ENCODE data around the gene GNA12. TPM values are rescaled to one million over a fixed set of nuclear protein-coding genes. Genes with fewer than 3 reads are reported as not detected.
"Not testable (repeated sequence)": the region's sequence is repeated elsewhere in the genome, so short reads cannot be mapped to it uniquely, and the experiment has no call there.

GNA12 gene
- total and polyA plus RNA-seq, 10 of the 15 experiments (the other 5 are each of a cell fraction or from before 2014, with no cell fraction given): 1.9 to 51.8 (median 12.6) TPM

DNA sequence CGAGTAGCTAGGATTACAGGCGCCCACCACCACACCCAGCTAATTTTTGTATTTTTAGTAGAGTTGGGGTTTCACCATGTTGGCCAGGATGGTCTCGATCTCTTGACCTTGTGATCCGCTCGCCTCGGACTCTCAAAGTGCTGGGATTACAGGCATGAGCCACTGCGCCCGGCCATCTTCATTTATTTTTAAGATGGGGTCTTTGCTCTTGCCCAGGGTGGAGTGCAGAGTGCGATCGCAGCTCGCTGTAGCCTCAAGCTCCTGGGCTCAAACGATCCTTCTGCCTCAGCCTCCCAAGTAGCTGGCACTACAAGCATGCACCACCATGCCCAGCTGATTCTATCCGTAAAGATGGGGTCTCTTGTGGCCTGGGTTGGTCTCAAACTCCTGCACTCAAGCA lies 116.9 kb downstream of the GNA12 start:
- H3K27me3 ChIP-seq (replicated peaks in 1 of 2; ENCODE audit: control insufficient read depth in 2 of 2, insufficient read depth in 2 of 2, low read length in 1 of 2); H3K4me2 ChIP-seq (ENCODE audit: control insufficient read depth, insufficient read depth); FAIRE-seq; SMC1A ChIA-PET (ENCODE audit: uncharacterized antibody, unreplicated experiment); POLR2A ChIA-PET; H3K9ac ChIP-seq (ENCODE audit: control insufficient read depth, insufficient read depth, low read length); H3K4me3 ChIP-seq; H3K79me2 ChIP-seq (ENCODE audit: control insufficient read depth, insufficient read depth, low read length); in situ Hi-C loops (cut with MboI); H2AFZ ChIP-seq (ENCODE audit: control insufficient read depth, low read depth, low read length); H4K20me1 ChIP-seq (ENCODE audit: control insufficient read depth, insufficient read depth); H3K27ac ChIP-seq (ENCODE audit: control insufficient read depth, insufficient read depth); intact Hi-C loops (cut with micrococcal nuclease; ENCODE audit: unreplicated experiment); DNase-seq (ENCODE audit: low read depth, low spot score); H3K4me1 ChIP-seq (ENCODE audit: control insufficient read depth, insufficient read depth, low read length); H3K9me3 ChIP-seq (replicated peaks; ENCODE audit: control insufficient read depth, insufficient read depth, low read length); BruUV-seq (replicated peaks); H3K36me3 ChIP-seq (ENCODE audit: control insufficient read depth in 2 of 2, insufficient read depth in 2 of 2, low read length in 1 of 2); ATAC-seq: not testable (repeated sequence)
- ChIA-PET CTCF (interaction anchor here (0.5 to 2.1 kb wide), 4 partner anchors 8 to 118 kb away, joined by 3 to 5 read pairs (median 4); no protein-coding TSS in a partner anchor), RAD21 (ENCODE audit: unreplicated experiment) (interaction anchor here (0.6 kb wide), 1 partner anchor 225 kb away, joined by 4 read pairs; no protein-coding TSS in a partner anchor)
- 85% methylated on average over 13 of the region's 13 CpGs for WGBS (ENCODE audit: insufficient coverage, insufficient replicate concordance, low lambda C conversion rate, missing lambda C conversion rate)

DNA sequence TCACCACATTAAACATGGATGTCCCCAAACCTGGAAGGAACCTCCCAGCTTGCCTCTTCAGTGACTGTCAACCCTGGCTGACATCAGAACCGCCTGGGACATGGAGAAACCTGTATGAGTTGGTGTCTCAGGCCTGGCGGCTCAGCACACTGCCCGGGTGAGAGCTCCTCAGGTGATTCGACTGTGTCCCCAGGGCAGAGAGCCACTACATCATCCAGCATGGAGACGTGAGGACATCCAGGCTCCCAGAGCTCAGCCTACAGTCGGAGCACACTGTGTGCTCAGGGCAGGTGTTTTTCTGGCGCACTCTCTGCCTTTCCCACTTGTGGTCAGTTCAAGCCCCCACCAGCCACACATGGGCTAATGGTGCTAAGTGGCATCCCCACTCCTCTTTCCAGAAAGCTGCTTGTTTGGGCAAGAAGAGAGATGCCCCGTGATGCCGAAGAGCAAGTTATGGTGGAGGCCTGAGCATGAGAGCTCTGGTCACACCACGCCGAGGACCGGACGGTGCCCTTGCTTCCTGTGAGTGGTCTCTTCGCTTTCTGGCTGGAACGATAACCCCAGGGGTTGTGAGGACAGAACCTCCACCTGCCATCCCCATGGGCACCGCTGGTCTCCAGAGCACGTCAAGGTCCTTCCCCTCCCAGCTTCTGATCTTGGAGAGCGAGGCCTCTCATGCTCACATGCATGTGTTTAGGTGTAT lies 117.6 kb downstream of the GNA12 start:
- no peak overlapping the region for H2AFZ ChIP-seq (ENCODE audit: control insufficient read depth, low read depth, low read length)
- ChIA-PET RAD21 (ENCODE audit: unreplicated experiment) (no interaction called here), POLR2A (no interaction called here), CTCF (interaction anchor here (0.8 to 2.1 kb wide), 4 partner anchors 9 to 46 kb away, joined by 3 to 5 read pairs (median 4); no protein-coding TSS in a partner anchor), SMC1A (ENCODE audit: uncharacterized antibody, unreplicated experiment) (no interaction called here)
- FAIRE-seq (no peak), ATAC-seq (no peak), DNase-seq (ENCODE audit: low read depth, low spot score) (no peak)
- H4K20me1 ChIP-seq (ENCODE audit: control insufficient read depth, insufficient read depth): no peaks in the 10 kb centered on the region
- H3K4me1 ChIP-seq (ENCODE audit: control insufficient read depth, insufficient read depth, low read length): no peaks in the 10 kb centered on the region
- no peaks in the 10 kb centered on the region for H3K79me2 ChIP-seq (ENCODE audit: control insufficient read depth, insufficient read depth, low read length)
- intact Hi-C loops (cut with micrococcal nuclease; ENCODE audit: unreplicated experiment) (no loop called here), in situ Hi-C loops (cut with MboI) (no loop called here)
- 91% methylated on average over 17 of the region's 18 CpGs for WGBS (ENCODE audit: insufficient coverage, insufficient replicate concordance, low lambda C conversion rate, missing lambda C conversion rate)
- H3K27me3 ChIP-seq (replicated peaks in 1 of 2; ENCODE audit: control insufficient read depth in 2 of 2, insufficient read depth in 2 of 2, low read length in 1 of 2): no peaks in the 10 kb centered on the region
- H3K9ac ChIP-seq (ENCODE audit: control insufficient read depth, insufficient read depth, low read length): no peak overlapping the region
- H3K9me3 ChIP-seq (replicated peaks; ENCODE audit: control insufficient read depth, insufficient read depth, low read length): no peaks in the 10 kb centered on the region
- no TSS peak for BruUV-seq (replicated peaks)
- H3K27ac ChIP-seq (ENCODE audit: control insufficient read depth, insufficient read depth): no peak overlapping the region
- H3K4me2 ChIP-seq (ENCODE audit: control insufficient read depth, insufficient read depth): no peak overlapping the region
- H3K4me3 ChIP-seq: no peak overlapping the region
- peaks cover 0 to 6% of the 10 kb centered on the region in 2 experiments; a peak in 2 of 4 replicates for H3K36me3 ChIP-seq (ENCODE audit: control insufficient read depth in 2 of 2, insufficient read depth in 2 of 2, low read length in 1 of 2)
- TF ChIP-seq EED (IDR thresholded peaks at IDR 0.05; ENCODE audit: low read depth) (no peak), RFX5 (IDR thresholded peaks at IDR 0.05; ENCODE audit: low read depth, low read length) (no peak), DPF2 (IDR thresholded peaks at IDR 0.05) (no peak), LARP7 (IDR thresholded peaks at IDR 0.05) (no peak), PML (IDR thresholded peaks at IDR 0.05; ENCODE audit: low read length) (no peak), NFYB (IDR thresholded peaks at IDR 0.05; ENCODE audit: insufficient read depth, low read depth, low read length) (no peak), MEF2B (IDR thresholded peaks at IDR 0.05; ENCODE audit: partially characterized antibody, poor library complexity, severe bottlenecking) (no peak), MYB (IDR thresholded peaks at IDR 0.05; ENCODE audit: borderline replicate concordance, low read depth, low read length) (no peak), YBX1 (IDR thresholded peaks at IDR 0.05) (no peak), RBBP5 (conservative IDR thresholded peaks at IDR 0.05) (no peak), POU2F2 (IDR thresholded peaks at IDR 0.05; ENCODE audit: borderline replicate concordance, low read depth, low read length) (no peak), SIN3A (IDR thresholded peaks at IDR 0.05; ENCODE audit: low read depth, low read length) (no peak), STAT1 (conservative IDR thresholded peaks at IDR 0.05) (no peak), NRF1 (conservative IDR thresholded peaks at IDR 0.05; ENCODE audit: low read depth, low read length) (no peak), YY1 (IDR thresholded peaks at IDR 0.05; ENCODE audit: low read depth, low read length) (no peak), KDM1A (IDR thresholded peaks at IDR 0.05; ENCODE audit: borderline replicate concordance) (no peak)
- TF ChIP-seq, protein P1, sequence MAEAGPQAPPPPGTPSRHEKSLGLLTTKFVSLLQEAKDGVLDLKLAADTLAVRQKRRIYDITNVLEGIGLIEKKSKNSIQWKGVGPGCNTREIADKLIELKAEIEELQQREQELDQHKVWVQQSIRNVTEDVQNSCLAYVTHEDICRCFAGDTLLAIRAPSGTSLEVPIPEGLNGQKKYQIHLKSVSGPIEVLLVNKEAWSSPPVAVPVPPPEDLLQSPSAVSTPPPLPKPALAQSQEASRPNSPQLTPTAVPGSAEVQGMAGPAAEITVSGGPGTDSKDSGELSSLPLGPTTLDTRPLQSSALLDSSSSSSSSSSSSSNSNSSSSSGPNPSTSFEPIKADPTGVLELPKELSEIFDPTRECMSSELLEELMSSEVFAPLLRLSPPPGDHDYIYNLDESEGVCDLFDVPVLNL (IDR thresholded peaks at IDR 0.05; ENCODE audit: low read depth, low read length): no peak
- TF ChIP-seq, protein P2, sequence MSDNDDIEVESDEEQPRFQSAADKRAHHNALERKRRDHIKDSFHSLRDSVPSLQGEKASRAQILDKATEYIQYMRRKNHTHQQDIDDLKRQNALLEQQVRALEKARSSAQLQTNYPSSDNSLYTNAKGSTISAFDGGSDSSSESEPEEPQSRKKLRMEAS (IDR thresholded peaks at IDR 0.05; ENCODE audit: low read depth, low read length): no peak
